CD4-positive, alpha-beta T cell treated with Interleukin-6 at 100 ng/mL for 8 hours (primary cell): ENCODE measurements around the gene COPS9.

Source experiments
- DNase-seq: peaks from one replicate; pipeline ENCODE4 v3.0.0-alpha.2; 2020; ENCODE audit warnings: mixed read lengths, low spot score

Gene COPS9

DNA sequence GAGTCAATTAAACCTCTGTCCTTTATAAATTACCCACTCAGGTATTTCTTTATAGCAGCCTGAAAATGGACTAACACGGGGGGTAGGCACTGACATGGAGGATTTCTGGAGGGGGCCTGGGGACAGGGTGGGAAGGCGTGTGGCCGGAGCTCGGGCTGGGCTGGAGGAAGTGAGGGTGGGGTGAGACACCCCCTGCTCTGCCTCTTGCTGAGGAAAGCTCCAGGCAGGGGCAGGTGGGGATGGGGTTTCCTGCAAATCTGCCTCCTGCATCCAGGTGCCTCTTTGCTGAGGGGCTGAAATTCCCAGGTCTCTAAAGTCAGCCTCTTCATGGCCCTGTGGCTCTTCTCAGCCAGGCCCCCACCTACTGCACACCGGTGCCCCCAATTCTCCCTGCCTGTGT is 30.1 kb upstream of the COPS9 start:
- no peak for DNase-seq

DNA sequence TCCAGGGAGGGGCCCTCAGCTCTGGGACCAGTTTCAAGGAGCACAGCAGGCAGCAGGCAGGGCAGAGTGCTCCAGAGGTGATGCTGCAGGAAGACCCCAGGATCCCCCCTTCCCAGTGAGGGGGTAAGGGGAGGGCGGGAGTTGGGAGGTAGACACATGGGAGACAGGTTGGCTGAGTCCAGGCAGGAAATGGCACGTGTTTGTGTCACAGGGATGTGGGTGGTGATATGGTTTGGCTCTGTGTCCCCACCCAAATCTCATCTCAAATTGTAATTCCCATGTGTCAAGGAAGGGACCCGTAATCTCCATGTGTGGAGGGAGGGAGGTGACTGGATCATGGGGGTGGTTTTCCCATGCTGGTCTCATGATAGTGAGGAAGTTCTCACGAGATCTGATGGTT is 29.6 kb upstream of the COPS9 start:
- DNase-seq = no peak

DNA sequence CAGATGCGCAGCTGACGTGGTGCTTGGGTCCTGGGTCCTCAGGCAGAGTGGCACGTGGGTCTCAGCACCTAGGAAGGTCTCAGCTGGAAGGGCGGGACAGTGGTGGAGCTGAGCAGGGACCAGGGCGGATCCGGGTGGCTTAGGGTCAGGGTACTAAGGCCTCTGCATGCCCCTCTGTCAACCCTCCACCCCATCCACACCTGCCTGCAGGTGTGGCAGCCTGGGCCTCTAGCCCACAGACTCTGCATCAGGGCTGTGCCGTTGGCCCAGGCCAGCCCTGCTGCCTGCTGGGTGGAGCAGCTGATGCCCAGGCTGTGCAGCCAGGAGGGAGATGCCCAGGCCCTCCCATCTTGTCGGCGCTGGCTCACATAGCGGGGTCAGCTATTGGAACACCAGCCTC is 28.9 kb upstream of the COPS9 start:
- no peak for DNase-seq

DNA sequence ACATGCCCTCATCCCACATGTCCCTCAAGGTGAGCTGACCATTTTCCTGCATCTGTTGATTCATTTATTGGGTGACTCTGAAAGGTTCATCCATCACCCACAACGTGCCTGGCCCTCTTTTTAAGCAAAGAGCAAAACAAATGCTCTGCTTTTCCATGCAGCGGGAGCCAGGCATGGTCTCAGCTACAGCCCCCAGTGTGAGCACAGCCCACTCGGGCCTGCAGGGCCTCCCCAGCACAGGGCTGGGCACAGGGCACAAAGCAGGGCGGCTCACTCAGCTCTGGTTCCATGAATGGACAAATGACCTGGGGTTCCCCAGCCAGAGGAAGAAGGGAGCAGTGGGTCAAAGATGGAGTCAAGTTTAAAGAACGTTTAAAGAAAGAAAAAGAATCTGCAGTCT is 28.5 kb upstream of the COPS9 start:
- no peak for DNase-seq

DNA sequence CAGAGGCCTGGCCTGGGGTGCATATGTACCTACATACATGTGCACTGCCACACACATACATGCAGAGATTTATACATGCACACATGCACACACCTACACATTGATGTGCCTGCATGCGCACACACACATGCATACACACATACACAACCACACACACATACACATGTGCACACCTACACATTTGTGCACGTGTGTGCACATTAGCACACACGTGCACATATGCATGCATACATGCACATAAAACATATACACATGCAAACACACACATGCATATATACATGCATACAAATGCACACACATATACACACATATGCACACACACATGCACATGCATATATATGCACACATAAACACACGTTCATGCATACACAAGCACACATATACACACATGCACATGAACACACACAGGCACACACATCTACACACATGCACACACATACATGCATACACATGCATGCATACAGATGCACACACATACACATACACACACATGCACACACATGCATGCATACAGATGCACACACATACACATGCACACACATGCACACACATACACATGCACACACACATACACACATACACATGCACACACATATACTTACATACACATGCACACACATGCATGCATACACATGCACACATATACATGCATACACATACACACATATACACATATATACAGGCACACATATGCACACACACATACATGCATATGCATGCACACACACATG is 27.9 kb upstream of the COPS9 start:
- no peak for DNase-seq

DNA sequence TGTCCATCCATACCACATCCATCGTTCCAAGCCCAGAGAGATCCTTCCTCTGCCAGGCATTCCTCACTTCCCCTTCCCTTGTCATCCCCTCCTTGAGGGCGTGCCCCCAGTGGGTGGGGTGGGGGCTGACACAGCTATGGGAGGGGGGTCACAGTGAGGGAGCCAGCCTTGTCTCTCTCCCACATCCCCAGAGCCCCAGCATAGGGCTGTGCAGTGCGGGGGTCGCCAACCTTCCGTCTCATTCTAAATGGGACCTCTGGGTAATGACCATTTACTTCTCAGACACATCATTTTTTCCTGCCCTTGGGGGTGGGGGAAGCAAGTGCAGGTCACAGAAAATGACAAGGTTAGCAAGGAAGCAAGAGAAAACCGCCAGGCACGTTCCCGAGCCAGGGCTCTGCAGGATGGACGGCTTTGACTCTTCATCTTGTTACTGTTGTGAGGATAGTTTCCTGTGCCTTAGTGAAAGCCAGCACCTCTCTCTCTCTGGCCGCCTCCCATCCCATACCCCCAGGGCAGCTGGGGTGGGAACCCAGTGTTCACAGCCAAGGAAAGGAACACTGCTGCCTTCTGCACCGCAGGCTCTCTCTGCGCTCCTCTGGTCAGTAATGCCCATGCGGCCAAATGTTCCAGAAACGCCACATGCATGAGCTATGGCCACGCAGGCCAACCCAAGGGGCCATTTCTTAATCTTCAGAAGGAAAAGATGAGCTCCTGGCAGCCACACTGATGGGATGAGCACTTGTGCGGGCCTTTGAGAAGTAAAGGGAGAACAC is 27.0 kb upstream of the COPS9 start:
- no peak for DNase-seq

DNA sequence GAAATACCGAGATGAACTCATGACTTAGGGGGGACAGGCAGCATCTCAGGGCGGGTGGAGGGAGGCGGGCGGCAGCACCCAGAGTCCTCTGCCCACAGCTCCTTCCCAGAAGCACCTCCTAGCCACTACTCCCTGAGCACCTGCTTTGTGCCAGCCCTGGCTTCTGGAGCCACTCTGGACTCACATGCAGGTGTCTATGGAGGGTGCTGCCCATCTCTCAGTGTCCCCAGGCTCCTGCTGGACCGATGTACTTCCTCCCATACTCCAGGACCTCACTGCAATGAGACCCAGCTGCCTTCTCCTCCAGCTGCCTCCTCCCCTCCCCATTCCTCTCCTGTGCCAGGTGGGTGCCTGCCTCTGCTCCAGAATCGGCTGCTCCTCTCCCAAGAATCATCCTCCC is 26.4 kb upstream of the COPS9 start:
- DNase-seq = no peak

DNA sequence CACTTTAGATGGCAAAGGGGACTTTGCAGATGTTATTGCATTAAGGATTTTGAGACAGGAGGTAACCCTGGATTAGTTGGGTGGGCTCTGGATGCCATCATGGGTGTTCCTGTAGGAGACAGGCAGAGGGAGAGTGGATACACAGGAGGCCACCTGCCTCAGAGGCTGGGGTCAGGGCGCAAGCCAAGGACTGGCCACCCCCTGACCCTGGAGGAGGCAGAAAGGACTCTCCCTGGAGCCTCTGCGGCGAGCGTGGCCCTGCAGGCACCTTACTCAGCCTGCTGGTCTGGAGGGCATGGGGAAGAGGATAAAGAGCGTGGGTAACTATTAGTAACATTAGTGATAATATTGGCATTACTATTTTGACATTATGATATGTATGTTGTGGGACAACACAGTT is 25.9 kb upstream of the COPS9 start:
- no peak for DNase-seq

DNA sequence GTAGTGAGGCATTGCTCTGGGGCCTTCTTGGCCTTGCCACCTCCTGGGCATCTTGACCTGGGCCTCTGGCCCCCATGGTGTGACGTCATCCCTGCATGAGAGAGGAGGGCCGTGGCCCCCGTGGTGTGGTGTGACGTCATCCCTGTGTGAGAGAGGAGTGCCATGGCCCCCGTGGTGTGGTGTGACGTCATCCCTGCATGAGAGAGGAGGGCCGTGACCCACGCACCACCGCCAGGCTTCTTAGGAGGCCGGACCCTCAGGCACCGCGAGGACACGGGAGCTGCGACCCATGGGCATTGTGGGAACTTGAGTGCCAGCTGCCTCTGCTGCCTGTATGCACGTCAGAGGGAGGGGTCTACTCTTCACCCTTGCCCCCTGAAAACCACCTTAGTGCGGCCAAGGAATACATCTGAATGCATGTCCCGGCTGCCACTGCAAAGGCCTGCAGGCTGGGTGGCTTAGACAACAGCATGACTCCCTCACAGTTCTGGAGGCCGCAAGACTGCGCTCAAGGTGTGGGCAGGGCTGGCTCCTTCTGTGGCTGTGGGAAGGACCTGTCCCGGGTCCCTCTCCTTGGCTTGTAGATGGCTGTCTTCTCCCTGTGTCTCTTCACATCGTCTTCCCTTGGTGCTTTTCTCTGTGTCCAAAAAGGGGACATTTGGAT is 25.1 kb upstream of the COPS9 start:
- no peak for DNase-seq

DNA sequence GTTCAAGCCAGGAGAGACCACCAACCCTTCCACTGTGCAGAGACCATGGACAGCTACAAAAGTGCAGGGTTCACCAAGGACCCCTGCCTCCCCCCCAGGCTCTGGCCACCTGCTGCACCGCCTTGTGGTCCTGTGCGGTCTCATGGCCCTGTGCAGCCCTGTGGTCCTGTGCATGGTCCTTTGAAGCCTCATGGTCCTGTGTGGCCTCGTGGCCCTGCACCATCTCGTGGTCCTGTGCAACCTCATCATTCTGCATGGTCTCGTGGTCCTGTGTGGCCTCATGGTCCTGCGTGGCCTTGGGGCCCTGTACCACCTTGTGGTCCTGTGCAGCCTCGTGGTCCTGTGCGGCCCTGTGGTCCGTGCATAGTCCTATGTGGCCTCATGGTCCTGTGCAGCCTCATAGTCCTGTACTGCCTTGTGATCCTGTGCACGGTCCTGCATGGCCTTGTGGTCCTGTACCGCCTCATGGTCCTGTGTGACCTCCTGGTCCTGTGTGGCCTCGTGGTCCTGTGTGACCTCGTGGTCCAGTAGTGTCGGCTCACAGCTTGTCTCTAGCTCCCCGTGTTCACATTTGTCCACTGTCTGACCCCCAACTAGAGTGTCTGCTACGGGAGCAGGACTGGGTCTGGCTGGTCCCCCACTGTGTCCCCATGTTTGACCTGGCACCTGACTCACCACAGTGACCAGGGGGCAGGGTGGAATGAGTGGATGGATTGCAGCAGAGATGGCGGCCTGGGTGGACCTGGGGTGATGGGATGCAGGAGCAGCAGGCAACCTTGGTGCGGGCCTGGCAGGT is 24.4 kb upstream of the COPS9 start:
- no peak for DNase-seq

DNA sequence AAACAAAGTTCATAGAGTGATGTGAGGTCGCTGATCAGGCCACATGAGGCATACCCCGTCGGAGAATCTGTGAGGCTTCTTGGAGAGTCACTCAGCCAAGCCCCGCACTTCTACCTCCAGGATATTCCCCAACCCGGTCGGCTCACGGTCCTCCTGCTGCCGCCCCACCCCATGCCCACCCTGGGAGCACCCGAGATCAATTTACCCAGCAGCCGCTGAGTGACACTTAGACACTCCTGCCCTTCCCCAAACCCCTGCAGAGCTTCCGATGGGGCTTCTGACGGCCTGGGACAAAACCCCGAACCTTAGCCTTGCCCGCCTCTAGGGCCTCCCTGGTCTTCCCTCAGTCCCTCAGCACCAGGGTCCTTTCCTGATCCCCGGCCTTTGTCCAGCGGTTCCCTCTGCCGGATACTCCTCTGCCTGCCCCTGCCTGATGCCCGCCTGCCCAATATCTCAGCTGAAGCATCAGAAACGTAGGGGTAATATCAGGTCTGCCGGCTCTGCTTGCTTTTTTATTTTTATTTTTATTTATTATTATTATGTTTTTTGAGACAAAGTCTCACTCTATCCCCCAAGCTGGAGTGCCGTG is 23.2 kb upstream of the COPS9 start:
- no peak for DNase-seq

DNA sequence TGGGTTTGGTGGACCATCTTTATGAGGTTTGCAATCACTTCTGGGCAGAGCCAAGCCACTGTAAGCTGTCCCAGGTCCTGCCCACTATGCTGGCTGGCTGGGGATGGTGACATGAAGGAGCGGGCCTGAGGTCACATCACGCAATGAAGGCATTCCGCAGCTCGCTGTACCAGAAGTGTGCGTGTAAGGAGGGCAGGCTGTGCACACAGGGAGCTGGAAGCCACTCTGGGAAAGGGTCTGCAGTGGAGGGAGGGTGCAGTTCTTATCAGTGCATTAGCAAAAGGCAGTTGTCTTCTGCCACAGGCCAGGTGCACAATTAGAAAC is 21.0 kb upstream of the COPS9 start:
- no peak for DNase-seq

DNA sequence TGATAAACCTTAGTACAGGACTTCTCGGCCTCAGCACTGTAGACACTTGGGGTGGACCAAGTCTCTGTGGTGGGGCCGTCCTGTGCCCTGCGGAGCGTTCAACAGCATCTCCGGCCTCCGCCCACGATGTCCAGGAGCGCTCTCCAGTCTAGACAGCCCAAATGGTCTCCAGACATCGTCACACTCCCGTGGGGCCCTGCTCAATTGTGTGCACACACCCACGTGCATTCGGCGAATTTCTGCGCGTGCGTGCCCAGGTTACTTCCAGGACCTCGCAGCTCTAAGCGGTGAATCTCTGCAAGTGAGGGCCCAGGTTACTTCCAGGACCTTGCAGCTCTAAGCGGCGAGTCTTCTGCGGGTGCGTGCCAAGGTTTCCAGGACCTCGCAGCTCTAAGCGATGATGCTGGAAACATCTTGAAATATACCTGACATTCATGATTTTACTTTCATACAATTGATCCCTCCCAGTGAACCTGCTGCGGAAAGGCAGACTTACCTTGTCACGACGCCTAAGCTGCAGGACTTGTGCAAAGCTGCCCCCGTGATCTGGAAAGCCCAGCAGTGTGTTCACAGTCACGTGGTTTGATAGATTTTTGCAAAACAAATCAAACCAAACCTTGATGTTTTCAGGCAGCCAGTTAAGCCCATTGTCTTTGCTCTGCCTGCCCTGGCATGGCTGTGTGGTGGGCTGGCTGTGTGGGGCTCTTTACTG is 20.5 kb upstream of the COPS9 start:
- no peak for DNase-seq

DNA sequence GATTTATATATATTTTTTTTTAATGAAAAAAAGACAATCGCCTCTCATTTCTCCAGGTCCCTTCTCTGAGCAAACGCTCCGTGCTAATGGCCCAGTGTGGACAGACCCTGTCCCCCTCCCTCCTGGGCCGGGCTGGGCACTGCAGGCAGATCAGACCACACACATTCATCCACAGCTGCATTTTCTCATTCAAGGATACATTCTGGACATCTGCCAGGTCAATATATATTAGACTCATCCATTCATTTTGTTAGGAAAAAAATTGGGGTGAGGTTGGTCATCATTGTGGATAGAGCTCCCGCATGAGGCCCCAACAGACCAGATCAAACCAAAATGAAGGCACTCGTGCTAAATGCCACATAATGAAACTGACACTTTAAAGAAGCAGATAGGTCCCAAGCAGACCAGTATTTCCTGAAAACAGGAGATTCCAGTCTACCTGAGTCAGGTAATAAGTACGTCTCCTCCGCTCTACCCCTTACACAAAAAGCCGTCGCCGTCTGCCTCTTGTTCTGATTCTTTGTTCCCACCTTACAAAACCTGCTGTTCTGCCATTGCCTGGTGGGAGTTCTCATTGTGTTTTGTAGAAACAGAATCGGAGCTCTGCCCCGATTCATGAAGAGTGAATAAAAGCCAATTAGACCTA is 19.8 kb upstream of the COPS9 start:
- DNase-seq = no peak

DNA sequence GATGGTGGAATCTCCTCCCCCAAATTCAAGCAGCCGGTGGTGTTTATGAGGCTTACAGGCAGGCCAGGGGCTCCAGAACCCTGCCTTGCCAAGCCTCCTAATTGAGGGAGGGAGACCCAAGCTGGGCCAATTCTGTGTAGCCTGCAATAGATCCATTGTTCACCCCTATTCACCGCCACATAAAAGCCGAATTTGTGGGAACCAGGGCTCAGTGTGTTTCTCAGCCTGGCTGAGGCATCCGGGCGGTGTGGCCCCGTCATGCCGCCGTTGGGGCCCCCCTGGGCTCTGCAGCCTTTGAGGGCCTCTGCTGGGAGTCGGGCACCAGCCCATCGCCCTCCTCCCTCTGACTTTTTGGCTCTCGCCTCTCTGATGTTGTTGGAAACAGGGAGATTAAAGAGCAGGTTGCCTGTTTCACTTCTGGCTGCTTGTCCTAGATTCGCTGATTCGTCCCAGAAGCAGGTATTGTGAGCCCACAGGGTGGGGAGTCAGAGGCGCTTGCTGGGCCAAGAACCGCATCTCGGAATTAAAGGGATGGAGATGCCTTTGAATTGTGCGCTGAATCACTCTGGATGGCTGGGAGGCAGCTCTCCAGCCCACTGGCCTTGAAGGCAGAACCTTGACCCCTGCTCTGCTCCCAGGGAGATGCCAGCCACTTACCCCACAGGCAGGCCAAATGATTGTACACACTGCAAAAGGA is 19.1 kb upstream of the COPS9 start:
- DNase-seq = no peak

DNA sequence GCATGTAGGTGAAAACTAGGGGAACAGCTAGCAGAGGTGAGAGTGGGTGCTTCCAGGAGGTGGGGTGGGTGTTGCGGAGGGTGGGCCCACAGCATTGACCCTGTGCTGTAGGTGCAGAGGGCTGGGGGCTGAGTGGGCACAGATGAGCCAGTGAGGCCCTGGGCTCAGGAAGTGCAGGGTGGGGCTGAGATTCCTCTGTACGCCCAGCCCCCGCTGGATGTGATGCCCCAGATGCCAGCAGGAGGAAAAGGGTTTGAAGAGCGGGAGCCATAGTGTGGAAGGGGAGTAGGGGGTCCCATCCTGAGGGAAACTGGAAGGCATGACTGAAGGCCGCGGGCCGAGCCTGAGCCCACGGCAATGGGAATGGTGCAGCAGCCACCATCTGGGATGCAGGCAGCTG is 18.5 kb upstream of the COPS9 start:
- DNase-seq = no peak

DNA sequence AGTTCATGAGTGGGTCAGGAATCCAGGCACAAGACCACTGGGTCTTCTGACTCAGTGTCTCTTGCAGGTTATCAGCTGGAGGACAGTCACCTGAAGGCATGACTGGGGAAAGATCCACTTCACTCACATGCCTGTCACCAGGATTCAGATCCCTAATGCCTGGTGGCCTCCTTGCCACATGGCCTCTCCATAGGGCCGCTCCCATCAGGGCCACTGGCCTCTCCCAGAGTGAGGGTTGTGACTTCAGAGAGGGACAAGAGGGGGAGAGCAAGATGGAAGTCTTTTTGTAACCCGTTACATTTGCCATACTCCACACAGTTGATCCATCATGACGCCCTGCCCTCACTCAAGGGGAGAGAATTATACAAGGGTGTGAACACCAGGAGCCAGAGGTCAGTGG is 17.3 kb upstream of the COPS9 start:
- DNase-seq = no peak

DNA sequence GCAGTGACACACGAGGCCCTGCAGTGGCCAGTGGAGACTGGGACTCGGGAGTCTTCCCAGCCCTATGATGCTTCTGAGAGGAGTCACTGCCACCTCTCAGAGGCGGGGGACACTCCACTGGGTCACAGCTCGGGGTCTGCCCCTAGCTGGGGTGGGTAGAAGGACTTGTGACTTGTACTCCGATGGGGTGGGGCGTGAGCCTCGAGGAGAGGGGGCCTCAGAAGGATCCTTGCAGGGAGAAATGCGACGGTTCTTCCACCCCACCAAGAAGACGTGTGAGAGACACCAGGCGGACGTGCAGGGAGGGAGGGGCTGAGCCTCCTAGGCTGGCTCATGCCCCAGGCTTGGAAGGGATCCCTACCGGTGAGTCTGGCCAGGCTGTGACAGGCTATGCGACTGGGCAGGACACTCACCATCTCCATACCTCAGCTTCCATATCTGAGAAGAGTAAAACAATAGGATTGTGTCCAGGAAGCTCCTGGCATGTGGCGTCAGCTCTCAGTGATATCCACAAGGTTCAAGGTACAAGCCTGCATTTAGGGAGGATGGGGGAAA is 15.4 kb upstream of the COPS9 start:
- no peak for DNase-seq

DNA sequence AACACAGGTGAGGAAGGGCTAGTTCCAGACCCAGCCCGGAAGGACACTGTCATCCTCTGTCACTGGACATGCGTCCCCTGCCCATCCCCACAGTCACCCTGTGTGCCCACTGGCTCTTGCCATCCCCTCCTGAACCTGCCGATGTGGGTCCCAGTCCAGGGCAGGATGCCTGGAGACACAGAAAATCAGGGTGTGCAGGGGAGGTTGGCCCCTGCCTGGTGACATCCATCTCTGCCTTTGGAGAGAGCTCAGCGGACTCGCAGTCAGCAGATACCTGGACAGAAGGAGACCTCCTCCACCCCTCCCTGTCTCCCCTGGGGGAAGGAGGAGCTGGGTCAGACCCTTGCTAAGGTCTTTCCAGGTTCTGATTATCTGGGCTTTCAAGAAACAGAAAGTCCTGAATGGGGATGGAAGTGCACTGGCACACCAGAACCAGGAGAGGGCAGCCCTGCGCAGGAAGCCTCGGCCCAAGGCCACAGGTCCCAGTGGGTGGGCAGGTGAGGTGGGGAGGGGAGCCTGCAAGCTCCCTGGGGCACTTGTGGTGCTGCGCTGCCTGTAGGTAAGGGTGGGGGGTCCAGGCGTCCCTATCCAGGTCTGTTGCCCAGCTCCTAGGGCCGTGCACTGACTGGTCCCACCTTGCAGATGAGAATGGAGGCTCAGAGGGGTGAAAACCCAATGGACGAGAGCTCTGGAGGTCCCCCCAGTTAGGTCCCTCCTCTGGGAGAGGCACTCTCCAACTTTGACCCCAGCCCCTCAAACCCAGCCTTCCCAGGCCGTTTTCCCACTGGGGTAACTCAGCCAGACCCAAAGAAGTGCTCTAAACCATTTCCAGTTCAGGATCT is 14.1 kb upstream of the COPS9 start:
- peak; percentile 14 for DNase-seq
